ENCODE results near the gene LEUTX.

The LEUTX gene, protein sequence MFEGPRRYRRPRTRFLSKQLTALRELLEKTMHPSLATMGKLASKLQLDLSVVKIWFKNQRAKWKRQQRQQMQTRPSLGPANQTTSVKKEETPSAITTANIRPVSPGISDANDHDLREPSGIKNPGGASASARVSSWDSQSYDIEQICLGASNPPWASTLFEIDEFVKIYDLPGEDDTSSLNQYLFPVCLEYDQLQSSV

GRCh38 chr19:39778763-39779162 lies at the start of gene LEUTX:
Gene LEUTX, plus strand, starts transcription at chr19:39778854. Its CDS starts 67 bp downstream, at chr19:39778921.
- FAIRE-seq (no peak), DNase-seq (ENCODE audit: insufficient read length, low spot score) (no peak)
- TF ChIP-seq, protein P1, sequence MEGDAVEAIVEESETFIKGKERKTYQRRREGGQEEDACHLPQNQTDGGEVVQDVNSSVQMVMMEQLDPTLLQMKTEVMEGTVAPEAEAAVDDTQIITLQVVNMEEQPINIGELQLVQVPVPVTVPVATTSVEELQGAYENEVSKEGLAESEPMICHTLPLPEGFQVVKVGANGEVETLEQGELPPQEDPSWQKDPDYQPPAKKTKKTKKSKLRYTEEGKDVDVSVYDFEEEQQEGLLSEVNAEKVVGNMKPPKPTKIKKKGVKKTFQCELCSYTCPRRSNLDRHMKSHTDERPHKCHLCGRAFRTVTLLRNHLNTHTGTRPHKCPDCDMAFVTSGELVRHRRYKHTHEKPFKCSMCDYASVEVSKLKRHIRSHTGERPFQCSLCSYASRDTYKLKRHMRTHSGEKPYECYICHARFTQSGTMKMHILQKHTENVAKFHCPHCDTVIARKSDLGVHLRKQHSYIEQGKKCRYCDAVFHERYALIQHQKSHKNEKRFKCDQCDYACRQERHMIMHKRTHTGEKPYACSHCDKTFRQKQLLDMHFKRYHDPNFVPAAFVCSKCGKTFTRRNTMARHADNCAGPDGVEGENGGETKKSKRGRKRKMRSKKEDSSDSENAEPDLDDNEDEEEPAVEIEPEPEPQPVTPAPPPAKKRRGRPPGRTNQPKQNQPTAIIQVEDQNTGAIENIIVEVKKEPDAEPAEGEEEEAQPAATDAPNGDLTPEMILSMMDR (IDR thresholded peaks at IDR 0.05; ENCODE audit: insufficient read depth, missing control alignments), result no peak

DNA sequence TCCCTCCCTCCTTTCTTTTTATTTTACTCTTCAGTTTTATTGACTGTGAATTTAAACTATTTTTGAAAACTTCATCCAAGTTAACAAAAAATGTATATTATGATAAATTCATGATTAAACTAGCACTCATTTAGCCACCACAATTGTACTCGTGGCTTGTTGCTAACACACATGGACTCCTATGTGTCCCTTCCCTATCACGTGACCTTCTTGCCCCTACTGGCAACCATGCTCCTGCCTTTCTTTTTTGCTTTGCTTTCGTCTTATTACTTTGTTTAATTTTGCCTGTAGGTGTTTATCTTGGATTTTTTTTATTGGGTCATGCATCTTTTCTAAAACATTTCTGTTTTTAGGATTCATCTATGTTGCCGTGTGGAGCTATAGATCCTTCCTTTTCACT lies 49.1 kb upstream of the LEUTX start:
- FAIRE-seq (no peak), DNase-seq (ENCODE audit: insufficient read length, low spot score) (no peak)
- TF ChIP-seq, protein P1 (IDR thresholded peaks at IDR 0.05; ENCODE audit: insufficient read depth, missing control alignments), result no peak

GRCh38 chr19:39731685-39732084 lies 47.0 kb upstream of the LEUTX start:
- no peak for FAIRE-seq
- TF ChIP-seq, protein P1 (IDR thresholded peaks at IDR 0.05; ENCODE audit: insufficient read depth, missing control alignments), result no peak

DNA sequence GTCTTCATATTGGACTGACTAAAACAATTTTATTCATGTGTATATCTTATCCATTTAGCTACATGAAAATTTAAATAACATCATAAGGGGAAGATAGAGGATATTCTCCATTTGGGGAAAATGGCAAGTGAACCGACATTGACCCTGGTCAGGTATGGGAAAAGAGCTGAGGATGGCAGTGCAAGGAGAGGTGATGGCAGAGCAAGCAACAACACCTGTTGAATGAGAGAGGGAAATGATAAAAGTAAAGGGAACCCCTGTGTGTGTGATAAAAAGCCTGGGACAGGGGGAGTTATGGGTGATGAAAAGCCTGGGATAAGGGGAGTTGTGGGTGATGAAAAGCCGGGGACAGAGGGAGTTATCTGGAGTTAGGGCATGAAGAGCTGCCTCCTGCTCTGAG lies 44.8 kb upstream of the LEUTX start:
- TF ChIP-seq, protein P1 (IDR thresholded peaks at IDR 0.05; ENCODE audit: insufficient read depth, missing control alignments), result no peak
- FAIRE-seq (no peak), DNase-seq (ENCODE audit: insufficient read length, low spot score) (no peak)

More at GRCh38 chr19:39731685-39732084, 47.0 kb upstream of the LEUTX start:
- DNase-seq (ENCODE audit: insufficient read length, low spot score), result no peak

DNA sequence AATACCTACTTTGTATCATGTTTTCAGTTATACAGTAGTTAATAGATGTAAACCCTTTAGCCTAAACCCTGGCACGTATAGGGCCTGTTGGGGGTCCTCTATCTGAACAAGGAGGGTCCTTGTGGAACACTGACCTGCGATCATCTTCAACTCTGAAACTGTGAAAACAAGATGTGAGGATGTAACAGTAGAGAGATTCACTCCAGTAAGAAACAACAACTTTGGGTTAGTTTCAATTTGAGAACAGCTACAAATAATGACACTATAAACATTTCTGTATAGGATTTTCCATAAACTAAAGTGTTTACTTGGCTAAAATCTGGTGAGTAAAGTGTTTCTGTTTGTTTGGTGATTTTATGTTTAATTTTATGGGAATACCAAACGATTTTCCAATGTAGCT lies 43.0 kb upstream of the LEUTX start:
- DNase-seq (ENCODE audit: insufficient read length, low spot score) (no peak), FAIRE-seq (no peak)
- TF ChIP-seq, protein P1 (IDR thresholded peaks at IDR 0.05; ENCODE audit: insufficient read depth, missing control alignments), result no peak

DNA sequence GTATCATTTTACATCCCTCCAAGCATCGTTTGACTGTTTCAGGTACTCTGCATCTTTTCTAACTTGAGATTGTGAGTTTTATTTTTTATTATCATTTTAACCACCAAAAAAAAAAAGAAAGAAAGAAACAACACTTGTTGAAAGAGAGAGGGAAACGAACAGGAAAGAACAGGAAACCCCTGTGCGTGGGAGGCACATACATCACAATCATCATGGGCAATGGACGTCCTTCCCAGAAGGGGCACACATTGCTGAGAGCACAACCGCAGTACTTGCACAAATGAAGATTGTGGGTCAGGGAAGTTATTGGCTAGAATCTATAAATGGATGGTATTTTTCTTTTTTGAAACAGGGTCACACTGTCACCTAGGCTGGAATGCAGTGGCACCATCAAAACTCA lies 42.6 kb upstream of the LEUTX start:
- TF ChIP-seq, protein P1 (IDR thresholded peaks at IDR 0.05; ENCODE audit: insufficient read depth, missing control alignments), result no peak
- no peak for FAIRE-seq
- no peak for DNase-seq (ENCODE audit: insufficient read length, low spot score)

DNA sequence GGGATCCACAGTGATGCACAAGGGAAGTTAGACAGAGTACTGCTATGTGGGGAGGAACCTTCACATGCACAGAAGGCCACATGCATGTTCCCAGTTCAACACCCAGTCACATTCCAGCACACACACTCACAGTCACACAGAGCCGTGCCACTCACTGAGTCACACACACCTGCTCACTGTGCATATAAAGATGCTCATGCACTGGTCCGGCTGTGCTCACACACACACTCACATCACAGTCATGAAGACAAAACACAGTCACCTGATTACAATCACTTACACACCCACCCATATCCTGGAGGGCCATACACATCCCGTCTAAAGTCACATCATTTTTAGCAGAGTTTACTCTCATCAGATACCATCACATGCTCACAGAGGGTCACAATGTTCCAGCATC lies 41.3 kb upstream of the LEUTX start:
- TF ChIP-seq, protein P1 (IDR thresholded peaks at IDR 0.05; ENCODE audit: insufficient read depth, missing control alignments), result no peak
- DNase-seq (ENCODE audit: insufficient read length, low spot score), result no peak
- no peak for FAIRE-seq
